Measurements from ENCODE around the gene ZNF74. TPM values are rescaled to one million over a fixed set of nuclear protein-coding genes. Genes with fewer than 3 reads are reported as not detected.

The ZNF74 gene
- total RNA-seq, 1 donor from 2014 or later: 54.2 TPM

- peaks cover 5% of the 10 kb centered on the region for H3K27me3 Mint-ChIP-seq (ENCODE audit: low read depth)
- H3K4me3 Mint-ChIP-seq: peak overlapping the region; percentile 54
- peaks cover 9% of the 10 kb centered on the region for H3K36me3 Mint-ChIP-seq (ENCODE audit: low read depth)
- H3K27ac Mint-ChIP-seq (ENCODE audit: unreplicated experiment): peak overlapping the region; percentile 89
- peak; percentile 53 for DNase-seq (ENCODE audit: low read depth, low spot score)
- peaks cover 17% of the 10 kb centered on the region for H3K4me1 Mint-ChIP-seq
- no peaks in the 10 kb centered on the region for H3K9me3 Mint-ChIP-seq
- no peak for TF ChIP-seq CTCF (conservative IDR thresholded peaks at IDR 0.05)
Observed at GRCh38 chr22:20423906-20424551, 30.1 kb downstream of the ZNF74 start.

- H3K36me3 Mint-ChIP-seq (ENCODE audit: low read depth): peaks cover 10% of the 10 kb centered on the region
- no peaks in the 10 kb centered on the region for H3K9me3 Mint-ChIP-seq
- no peak for TF ChIP-seq CTCF (conservative IDR thresholded peaks at IDR 0.05)
- H3K27ac Mint-ChIP-seq (ENCODE audit: unreplicated experiment): no peak overlapping the region
- H3K27me3 Mint-ChIP-seq (ENCODE audit: low read depth): peaks cover 5% of the 10 kb centered on the region
- H3K4me1 Mint-ChIP-seq: peaks cover 12% of the 10 kb centered on the region
- H3K4me3 Mint-ChIP-seq: no peak overlapping the region
- DNase-seq (ENCODE audit: low read depth, low spot score): no peak
Observed at GRCh38 chr22:20424568-20424931, 30.6 kb downstream of the ZNF74 start.

GRCh38 chr22:20424932-20425565, 31.1 kb downstream of the ZNF74 start:
- no peak overlapping the region for H3K4me3 Mint-ChIP-seq
- peaks cover 10% of the 10 kb centered on the region for H3K36me3 Mint-ChIP-seq (ENCODE audit: low read depth)

GRCh38 chr22:20425566-20426258, 31.8 kb downstream of the ZNF74 start:
- H3K27ac Mint-ChIP-seq (ENCODE audit: unreplicated experiment): no peak overlapping the region
- peaks cover 12% of the 10 kb centered on the region for H3K4me1 Mint-ChIP-seq
- no peaks in the 10 kb centered on the region for H3K9me3 Mint-ChIP-seq
- H3K36me3 Mint-ChIP-seq (ENCODE audit: low read depth): peaks cover 10% of the 10 kb centered on the region
- H3K4me3 Mint-ChIP-seq: no peak overlapping the region
- peaks cover 10% of the 10 kb centered on the region for H3K27me3 Mint-ChIP-seq (ENCODE audit: low read depth)
- TF ChIP-seq CTCF (conservative IDR thresholded peaks at IDR 0.05): no peak
- no peak for DNase-seq (ENCODE audit: low read depth, low spot score)

More at GRCh38 chr22:20424932-20425565, 31.1 kb downstream of the ZNF74 start:
- Mint-ChIP-seq H3K9me3 (no peaks in the 10 kb centered on the region), H3K4me1 (peaks cover 12% of the 10 kb centered on the region), H3K27me3 (ENCODE audit: low read depth) (peaks cover 5% of the 10 kb centered on the region), H3K27ac (ENCODE audit: unreplicated experiment) (no peak overlapping the region)
- no peak for DNase-seq (ENCODE audit: low read depth, low spot score)
- TF ChIP-seq CTCF (conservative IDR thresholded peaks at IDR 0.05): no peak

- Mint-ChIP-seq H3K9me3 (no peaks in the 10 kb centered on the region), H3K27ac (ENCODE audit: unreplicated experiment) (no peak overlapping the region), H3K27me3 (ENCODE audit: low read depth) (peaks cover 13% of the 10 kb centered on the region), H3K4me1 (peaks cover 12% of the 10 kb centered on the region), H3K4me3 (no peak overlapping the region), H3K36me3 (ENCODE audit: low read depth) (peaks cover 10% of the 10 kb centered on the region)
- no peak for TF ChIP-seq CTCF (conservative IDR thresholded peaks at IDR 0.05)
- DNase-seq (ENCODE audit: low read depth, low spot score): no peak
Observed at GRCh38 chr22:20426259-20426615, 32.3 kb downstream of the ZNF74 start.
